ENCODE measurements around the gene TENT4A.

GRCh38 chr5:6750142-6750840 lies 37.1 kb downstream of the TENT4A start:
- no peak for TF ChIP-seq POLR2A (IDR thresholded peaks at IDR 0.05; ENCODE audit: low read length)
- TF ChIP-seq GATA1 (IDR thresholded peaks at IDR 0.05; ENCODE audit: low read depth, low read length), result no peak
